GM19043 (cell line): ENCODE measurements around the gene PPP3CA.
"Not testable (repeated sequence)": the region's sequence is repeated elsewhere in the genome, so short reads cannot be mapped to it uniquely, and the experiment has no call there.

Source experiments
- ATAC-seq: cut with Tn5 transposase; IDR thresholded peaks from one replicate; pipeline ENCODE4 v1.9.1; 2021; ENCODE audit warnings: low read depth; ENCODE audit not compliant: unreplicated experiment

Gene PPP3CA

GRCh38 chr4:101155368-101155767, 192.0 kb downstream of the PPP3CA start:
- ATAC-seq = no peak

GRCh38 chr4:101153653-101154052, 193.7 kb downstream of the PPP3CA start:
- no peak for ATAC-seq

DNA sequence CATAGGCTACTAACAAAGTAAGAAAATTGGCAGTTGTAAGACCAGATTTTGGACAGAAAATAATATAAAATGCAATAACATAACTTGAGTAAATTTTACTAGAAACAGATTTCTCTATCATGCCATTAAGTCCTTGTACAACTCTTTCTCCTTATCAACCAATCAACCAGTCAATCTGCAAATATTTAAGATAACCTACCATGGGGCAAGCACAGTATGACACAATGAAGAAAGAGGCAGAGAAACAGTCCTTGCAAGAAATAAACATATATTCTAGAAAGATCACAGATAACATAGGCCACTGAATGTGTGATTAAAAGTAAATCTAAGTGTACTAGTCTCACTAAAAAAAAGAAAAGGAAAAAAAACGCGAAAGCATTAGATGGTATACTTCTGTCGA, 194.8 kb downstream of the PPP3CA start:
- ATAC-seq = no peak

DNA sequence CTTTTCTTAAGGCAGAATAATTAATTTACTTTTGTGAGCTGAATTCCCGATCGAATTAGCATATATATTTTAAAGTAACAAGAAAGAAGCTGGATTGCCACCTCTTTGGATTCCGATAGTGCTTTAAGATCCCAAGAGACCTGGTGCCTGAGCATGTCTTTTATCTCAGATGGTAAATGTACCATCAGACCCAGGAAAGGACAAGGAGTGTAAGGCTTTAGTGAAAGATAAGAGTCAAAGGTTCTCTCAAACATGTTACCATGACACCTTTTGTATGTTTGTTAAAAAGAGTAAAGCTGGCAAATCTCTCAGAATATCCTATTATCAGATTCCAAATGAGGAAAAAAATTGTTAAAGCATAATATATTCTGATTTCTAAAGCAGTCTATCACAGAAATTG, 198.8 kb downstream of the PPP3CA start:
- no peak for ATAC-seq

- no peak for ATAC-seq
Observed at GRCh38 chr4:101147283-101147682, 200.0 kb downstream of the PPP3CA start.

- no peak for ATAC-seq
Observed at GRCh38 chr4:101145021-101145420, 202.3 kb downstream of the PPP3CA start.

DNA sequence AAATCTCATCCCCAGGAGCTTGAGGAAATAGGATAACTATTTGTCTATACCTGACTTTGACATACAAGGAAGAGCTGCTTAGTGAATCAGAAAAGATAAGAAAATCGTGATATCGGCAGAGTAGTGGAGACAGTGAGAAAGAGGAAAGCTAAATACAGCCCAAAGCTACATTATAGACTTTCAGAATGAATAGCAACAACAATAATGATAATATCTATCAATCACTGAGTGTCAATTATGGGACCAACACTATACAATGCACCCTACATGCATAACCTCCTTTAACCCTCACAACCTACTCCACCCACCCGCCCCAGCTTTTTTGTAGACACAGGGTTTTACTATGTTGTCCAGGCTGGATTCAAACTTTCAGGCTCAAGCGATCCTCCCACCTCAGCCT, 205.1 kb downstream of the PPP3CA start:
- no peak for ATAC-seq

- ATAC-seq = no peak
Observed at GRCh38 chr4:101141855-101142254, 205.5 kb downstream of the PPP3CA start.

DNA sequence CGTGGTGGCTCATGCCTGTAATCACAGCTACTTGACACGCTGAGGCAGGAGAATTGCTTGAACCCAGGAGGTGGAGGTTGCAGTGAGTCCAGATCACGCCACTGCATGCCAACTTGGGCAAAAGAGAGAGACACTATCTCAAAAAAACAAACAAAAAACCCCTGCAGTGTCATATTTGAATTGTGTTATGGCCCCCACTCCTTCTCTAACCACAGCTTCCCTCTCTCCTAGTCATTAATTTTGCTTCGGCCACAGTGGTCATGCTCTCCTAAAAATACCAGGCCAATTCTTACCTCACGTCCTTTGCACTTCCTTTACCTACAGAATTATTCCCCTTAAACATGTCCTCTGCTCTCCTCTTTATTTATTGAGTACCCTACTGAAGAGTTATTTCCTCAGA, 206.1 kb downstream of the PPP3CA start:
- no peak for ATAC-seq

DNA sequence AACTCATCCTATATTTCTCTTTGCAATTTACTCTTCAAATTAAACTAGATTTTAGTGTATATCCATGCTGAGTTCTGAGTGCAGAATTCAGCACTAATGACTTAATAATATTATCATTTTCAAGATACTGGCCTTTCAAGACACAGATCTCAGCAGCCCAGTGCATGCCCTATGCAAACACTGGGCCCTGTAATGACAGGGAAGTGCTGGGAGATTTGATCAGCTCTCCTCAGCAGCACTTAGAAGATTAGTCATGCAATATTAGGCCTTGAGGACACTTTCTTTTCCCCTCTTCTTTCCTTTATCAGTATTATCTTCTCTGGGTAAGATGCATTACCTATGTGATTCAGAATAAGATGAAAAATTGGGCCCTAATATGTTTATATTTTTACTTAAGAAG, 207.1 kb downstream of the PPP3CA start:
- ATAC-seq = no peak

GRCh38 chr4:101136373-101137370, 210.7 kb downstream of the PPP3CA start:
- ATAC-seq = no peak

- ATAC-seq = peak; percentile 54
Observed at GRCh38 chr4:101135371-101136010, 211.8 kb downstream of the PPP3CA start.

GRCh38 chr4:101131058-101131457, 216.3 kb downstream of the PPP3CA start:
- ATAC-seq = not testable (repeated sequence)

GRCh38 chr4:101128898-101129297, 218.4 kb downstream of the PPP3CA start:
- ATAC-seq = not testable (repeated sequence)

DNA sequence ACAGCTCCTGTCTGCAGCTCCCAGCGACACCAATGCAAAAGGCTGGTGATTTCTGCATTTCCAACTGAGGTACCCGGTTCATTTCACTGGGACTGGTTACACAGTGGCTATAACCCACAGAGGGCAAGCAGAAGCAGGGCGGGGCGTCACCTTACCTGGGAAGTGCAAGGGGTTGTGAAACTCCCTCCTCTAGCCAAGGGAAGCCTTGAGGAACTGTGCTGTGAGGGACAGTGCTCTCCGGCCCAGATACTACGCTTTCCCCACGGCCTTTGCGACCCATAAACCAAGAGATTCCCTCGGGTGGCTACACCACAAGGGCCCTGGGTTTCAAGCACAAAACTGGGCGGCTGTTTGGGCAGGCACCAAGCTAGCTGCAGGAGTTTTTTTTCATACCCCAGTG, 218.9 kb downstream of the PPP3CA start:
- ATAC-seq = no peak

- ATAC-seq = no peak
Observed at GRCh38 chr4:101127176-101127790, 220.0 kb downstream of the PPP3CA start.

DNA sequence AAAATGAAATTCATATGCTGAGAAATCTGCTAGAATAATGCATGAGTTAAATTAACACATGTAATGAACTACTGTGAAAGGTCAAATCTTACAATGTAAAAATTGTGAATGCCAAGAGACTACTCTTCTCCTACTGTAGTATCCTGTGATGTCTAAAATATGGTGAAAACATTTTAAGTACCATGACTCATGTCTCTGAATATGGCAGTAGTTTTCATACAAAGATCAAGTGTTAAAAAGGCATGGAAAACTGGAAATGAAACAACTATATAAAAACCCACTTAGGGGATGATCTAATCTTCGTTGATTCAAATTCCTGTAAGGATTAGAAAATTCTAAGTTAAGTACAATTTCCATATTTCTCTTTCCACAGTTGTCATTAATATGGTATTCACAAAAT, 221.3 kb downstream of the PPP3CA start:
- no peak for ATAC-seq

GRCh38 chr4:101125045-101125942, 222.0 kb downstream of the PPP3CA start:
- ATAC-seq = no peak

GRCh38 chr4:101123231-101123630, 224.1 kb downstream of the PPP3CA start:
- ATAC-seq = no peak

GRCh38 chr4:101122019-101122418, 225.3 kb downstream of the PPP3CA start:
- no peak for ATAC-seq
